CD4-positive, alpha-beta T cell (primary cell): ENCODE data around the gene DRD3. TPM values are rescaled to one million over a fixed set of nuclear protein-coding genes. Genes with fewer than 3 reads are reported as not detected.

Source experiments
- ATAC-seq: fragments of 200-7000 bp; cut with Tn5 transposase; one replicate; pipeline ENCODE4 v1.10.0; 2022; ENCODE audit warnings: mild to moderate bottlenecking; ENCODE audit not compliant: poor library complexity
- CTCF ChIA-PET: fragments of 350-600 bp; sonication (Branson Sonifier 250); formaldehyde crosslinking; loops from one replicate; lab custom pipeline; 2021; ENCODE audit warnings: antibody characterized with exemption, inconsistent platforms; lab: Charles Lee
- POLR2A ChIA-PET: fragments of 350-600 bp; sonication (Branson Sonifier 250); formaldehyde crosslinking; loops from one replicate; lab custom pipeline; 2021; ENCODE audit warnings: antibody characterized with exemption, inconsistent platforms; lab: Charles Lee
- DNase-seq, 14 experiments: peaks; one replicate each; pipeline ENCODE4 v3.0.0-alpha.2; 2013 to 2020; ENCODE audit warnings: mixed read lengths in 2 of 14
- H3K27ac ChIP-seq, 2 donors: one replicate each; pipeline versions ENCODE4 v1.5.1 to v1.7.0; 2013; ENCODE audit warnings: low read length in 2 of 2, low read depth in 1 of 2, mild to moderate bottlenecking in 1 of 2
- H3K27me3 ChIP-seq, 2 experiments: 1 replicate in 1 of 2; 2 replicates in 1 of 2; pipeline versions ENCODE4 v1.6.1 to v1.7.0; 2013; ENCODE audit warnings: low read length in 2 of 2, control low read depth in 1 of 2, mild to moderate bottlenecking in 1 of 2, moderate library complexity in 1 of 2; ENCODE audit not compliant: insufficient read depth in 2 of 2, control insufficient read depth in 1 of 2
- H3K36me3 ChIP-seq: one replicate; pipeline ENCODE4 v1.6.1; 2013; ENCODE audit warnings: low read length, control low read depth; ENCODE audit not compliant: insufficient read depth
- H3K4me1 ChIP-seq: one replicate; pipeline ENCODE4 v1.6.1; 2013; ENCODE audit warnings: low read length, control low read depth; ENCODE audit not compliant: insufficient read depth
- H3K4me3 ChIP-seq: one replicate; pipeline ENCODE4 v1.5.1; 2013; ENCODE audit warnings: mild to moderate bottlenecking, low read length, moderate library complexity
- H3K9me3 ChIP-seq, 2 experiments: 1 replicate in 1 of 2; 2 replicates in 1 of 2; pipeline versions ENCODE4 v1.6.1 to v1.7.0; 2013; ENCODE audit warnings: low read length in 2 of 2, mild to moderate bottlenecking in 2 of 2, control low read depth in 1 of 2, moderate library complexity in 1 of 2; ENCODE audit not compliant: control insufficient read depth in 1 of 2, insufficient read depth in 1 of 2
- H3K27ac Mint-ChIP-seq: one replicate; pipeline ENCODE4 v1.8.0; 2020; ENCODE audit warnings: mixed read lengths
- H3K27me3 Mint-ChIP-seq: one replicate; pipeline ENCODE4 v1.8.0; 2021; ENCODE audit warnings: mixed read lengths
- H3K36me3 Mint-ChIP-seq: one replicate; pipeline ENCODE4 v1.8.0; 2021; ENCODE audit warnings: low read depth, mixed read lengths
- H3K4me1 Mint-ChIP-seq: one replicate; pipeline ENCODE4 v1.8.0; 2021; ENCODE audit warnings: low read depth, mixed read lengths
- H3K4me3 Mint-ChIP-seq: one replicate; pipeline ENCODE4 v1.8.0; 2020; ENCODE audit warnings: mild to moderate bottlenecking, mixed read lengths
- H3K9me3 Mint-ChIP-seq: one replicate; pipeline ENCODE4 v1.8.0; 2020; ENCODE audit warnings: mixed read lengths
- CTCF ChIP-seq: fragments of 200-600 bp; IDR thresholded peaks from one replicate; pipeline ENCODE4 v1.8.0; 2022; ENCODE audit warnings: antibody characterized with exemption, mild to moderate bottlenecking
- intact Hi-C, 2 experiments: fragments of 100-400 bp; cut with DNase I in 1 of 2; cut with micrococcal nuclease in 1 of 2; formaldehyde crosslinking; loops; one replicate each; pipeline versions ENCODE4 v1.15.1 to v1.9.0; 2023 to 2025; cut with DNase I, micrococcal nuclease
- total RNA-seq, 174 experiments: library from RNA in 2 of 174; stranded (reverse) in 2 of 174; gene quantifications; one replicate each; pipeline ENCODE4 v1.2.3 and lab custom pipeline; 2021 to 2026

DRD3 gene
- total RNA-seq, 2 experiments from 2014 or later: not detected

GRCh38 chr3:114101101-114101500, 77.8 kb downstream of the DRD3 start:
- no peak overlapping the region for H3K4me3 Mint-ChIP-seq
- peaks cover 10% of the 10 kb centered on the region for H3K27me3 Mint-ChIP-seq
- no peaks in the 10 kb centered on the region for H3K4me1 ChIP-seq
- no peaks in the 10 kb centered on the region for H3K9me3 Mint-ChIP-seq
- ChIA-PET CTCF (interaction anchor here (0.7 kb wide), 3 partner anchors 8 to 1563 kb away, joined by 3 read pairs; no protein-coding TSS in a partner anchor), POLR2A (no interaction called here)
- H3K4me1 Mint-ChIP-seq: no peaks in the 10 kb centered on the region
- no peak for ATAC-seq
- H3K4me3 ChIP-seq: no peak overlapping the region
- DNase-seq: no peak
- H3K27ac Mint-ChIP-seq: no peak overlapping the region
- H3K27ac ChIP-seq: no peak overlapping the region
- no peaks in the 10 kb centered on the region for H3K36me3 Mint-ChIP-seq
- H3K36me3 ChIP-seq: no peaks in the 10 kb centered on the region
- intact Hi-C loops: no loop called here
- H3K27me3 ChIP-seq: no peaks in the 10 kb centered on the region
- no peak for TF ChIP-seq CTCF
- H3K9me3 ChIP-seq: no peaks in the 10 kb centered on the region

- Mint-ChIP-seq H3K36me3 (no peaks in the 10 kb centered on the region), H3K27ac (no peak overlapping the region), H3K27me3 (peaks cover 4% of the 10 kb centered on the region), H3K4me3 (no peak overlapping the region), H3K4me1 (no peaks in the 10 kb centered on the region), H3K9me3 (no peaks in the 10 kb centered on the region)
- ATAC-seq (no peak), DNase-seq (no peak)
- H3K4me1 ChIP-seq: no peaks in the 10 kb centered on the region
- no peaks in the 10 kb centered on the region for H3K27me3 ChIP-seq
- H3K9me3 ChIP-seq: no peaks in the 10 kb centered on the region
- H3K36me3 ChIP-seq: no peaks in the 10 kb centered on the region
- ChIA-PET POLR2A (no interaction called here), CTCF (no interaction called here)
- no peak for TF ChIP-seq CTCF
- no peak overlapping the region for H3K27ac ChIP-seq
- H3K4me3 ChIP-seq: no peak overlapping the region
- intact Hi-C loops: no loop called here
These were observed 83.1 kb downstream of the DRD3 start for GRCh38 chr3:114095796-114096195.

GRCh38 chr3:114093596-114093995, 85.3 kb downstream of the DRD3 start:
- no peaks in the 10 kb centered on the region for H3K9me3 ChIP-seq
- intact Hi-C loops: no loop called here
- POLR2A ChIA-PET: no interaction called here
- Mint-ChIP-seq H3K27me3 (no peaks in the 10 kb centered on the region), H3K36me3 (no peaks in the 10 kb centered on the region), H3K27ac (no peak overlapping the region), H3K9me3 (no peaks in the 10 kb centered on the region), H3K4me3 (no peak overlapping the region), H3K4me1 (no peaks in the 10 kb centered on the region)
- no peaks in the 10 kb centered on the region for H3K36me3 ChIP-seq
- H3K27ac ChIP-seq: no peak overlapping the region
- H3K4me1 ChIP-seq: no peaks in the 10 kb centered on the region
- CTCF ChIA-PET: interaction anchor here (0.8 kb wide), 1 partner anchor 8 kb away, joined by 3 read pairs; no protein-coding TSS in a partner anchor
- no peak overlapping the region for H3K4me3 ChIP-seq
- H3K27me3 ChIP-seq: no peaks in the 10 kb centered on the region
- DNase-seq: no peak
- TF ChIP-seq CTCF: no peak
- ATAC-seq: no peak
